NCI-H1417 treated with DMSO at 0.1 percent for 48 hours (cell line): ENCODE measurements around the gene CARMIL1.

ENCODE experiments used
- DNase-seq: peaks from one replicate; lab custom pipeline; 2025; lab: John Stamatoyannopoulos, UW

CARMIL1 gene

DNA sequence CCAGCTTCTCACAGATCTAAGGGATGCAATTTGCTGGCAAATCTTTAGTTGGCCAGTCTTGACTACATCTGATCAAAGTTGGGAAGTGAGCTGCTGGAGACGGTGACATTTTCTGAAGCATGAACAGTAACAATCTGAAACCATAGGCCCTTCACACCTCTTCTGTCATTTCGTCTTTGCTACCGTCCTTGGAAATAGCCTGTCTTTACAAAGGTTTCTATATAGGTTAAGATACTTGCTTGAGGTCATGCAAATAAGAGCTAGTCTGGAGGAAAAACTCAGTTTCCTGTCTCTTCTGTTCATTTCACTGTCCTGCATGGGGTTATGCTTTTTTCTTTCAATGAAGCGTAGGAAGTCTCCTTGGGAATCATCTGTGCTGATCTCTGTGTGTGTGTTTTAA, 55.6 kb downstream of the CARMIL1 start:
- no peak for DNase-seq

DNA sequence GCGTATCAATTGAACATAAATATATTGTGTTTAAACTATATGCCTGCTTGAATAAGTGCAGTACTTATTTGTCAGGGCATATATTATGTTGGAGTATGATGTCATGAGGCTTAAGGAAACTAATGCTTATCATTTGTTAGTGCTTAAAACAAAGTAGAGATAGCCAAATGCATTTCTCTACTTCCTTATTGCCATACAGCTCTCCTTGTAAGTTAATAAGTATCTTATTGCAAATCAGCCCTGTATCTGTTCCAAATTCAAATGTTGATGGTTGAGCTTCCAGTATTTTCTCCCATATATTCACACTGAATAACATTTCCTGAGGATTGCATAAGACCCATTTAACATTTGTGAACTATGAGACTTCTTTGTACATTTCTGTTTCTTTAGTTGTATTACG, 57.8 kb downstream of the CARMIL1 start:
- DNase-seq: no peak

DNA sequence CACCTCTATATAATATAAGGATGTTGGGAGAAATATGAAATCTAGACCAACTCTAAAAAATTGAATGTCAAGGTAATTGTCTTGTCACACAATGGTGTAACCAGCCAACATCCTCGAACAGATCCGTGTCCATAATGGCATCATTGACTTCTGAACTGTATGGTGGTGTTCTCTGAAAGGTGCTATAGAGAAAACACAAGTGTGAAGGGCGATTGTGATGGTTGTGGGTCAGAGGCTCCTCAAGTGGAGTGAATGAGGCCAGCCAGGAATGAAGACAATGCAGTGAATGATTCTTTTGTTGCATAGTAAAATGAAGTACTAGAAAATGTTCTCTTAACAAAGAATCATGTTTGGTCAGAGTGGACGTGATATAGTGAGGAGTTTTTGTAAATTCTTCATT, 58.3 kb downstream of the CARMIL1 start:
- DNase-seq: no peak

DNA sequence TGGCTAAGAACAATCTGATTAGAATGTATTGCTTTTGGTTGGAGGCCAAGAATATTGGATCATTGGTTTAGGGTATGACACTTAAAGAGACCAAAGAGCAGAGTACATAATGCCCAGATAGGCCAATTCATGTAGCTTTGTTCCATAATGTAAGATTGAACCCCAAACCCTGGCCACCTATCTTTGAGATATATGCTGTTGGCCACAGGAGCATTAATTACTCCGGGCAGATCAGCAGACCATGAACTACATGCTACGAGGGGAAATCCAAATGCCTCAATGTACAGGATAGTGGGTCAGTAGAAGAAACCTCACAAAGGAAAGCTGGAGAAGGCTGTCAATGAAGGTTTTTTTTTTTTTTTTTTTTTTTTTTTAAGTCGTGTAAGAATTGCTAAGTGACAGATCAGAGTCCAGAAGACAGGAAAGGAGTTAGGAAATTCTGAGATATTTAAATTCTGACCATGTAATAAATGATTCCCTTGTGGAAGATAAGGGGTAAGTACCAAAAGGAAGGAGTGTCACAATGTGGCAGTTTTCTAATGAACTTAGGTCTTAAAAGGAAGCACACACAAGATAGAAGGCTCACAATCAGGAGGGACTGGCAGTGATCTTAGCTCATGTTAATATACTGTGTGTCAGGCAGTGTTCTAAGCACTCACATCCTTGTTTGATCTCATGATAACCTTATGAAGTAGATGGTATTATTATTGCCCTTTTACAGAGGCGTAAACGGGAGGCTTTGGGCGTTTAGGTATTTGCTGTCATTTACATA, 61.4 kb downstream of the CARMIL1 start:
- DNase-seq: no peak

DNA sequence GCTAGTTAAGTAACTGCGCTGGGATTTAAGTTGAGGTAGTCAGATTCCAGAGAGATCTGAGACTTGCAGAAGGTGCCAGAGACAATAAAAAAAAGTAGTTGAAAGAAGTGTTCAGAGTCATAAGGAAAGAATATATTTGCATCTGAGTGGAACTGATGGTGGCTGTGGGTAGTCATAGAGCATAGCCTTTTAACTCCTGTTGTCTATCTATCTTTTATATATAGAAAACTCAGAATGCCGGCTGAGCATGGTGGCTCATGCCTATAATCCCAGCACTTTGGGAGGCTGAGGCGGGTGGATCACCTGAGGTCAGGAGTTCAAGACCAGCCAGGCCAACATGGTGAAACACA, 62.0 kb downstream of the CARMIL1 start:
- no peak for DNase-seq

DNA sequence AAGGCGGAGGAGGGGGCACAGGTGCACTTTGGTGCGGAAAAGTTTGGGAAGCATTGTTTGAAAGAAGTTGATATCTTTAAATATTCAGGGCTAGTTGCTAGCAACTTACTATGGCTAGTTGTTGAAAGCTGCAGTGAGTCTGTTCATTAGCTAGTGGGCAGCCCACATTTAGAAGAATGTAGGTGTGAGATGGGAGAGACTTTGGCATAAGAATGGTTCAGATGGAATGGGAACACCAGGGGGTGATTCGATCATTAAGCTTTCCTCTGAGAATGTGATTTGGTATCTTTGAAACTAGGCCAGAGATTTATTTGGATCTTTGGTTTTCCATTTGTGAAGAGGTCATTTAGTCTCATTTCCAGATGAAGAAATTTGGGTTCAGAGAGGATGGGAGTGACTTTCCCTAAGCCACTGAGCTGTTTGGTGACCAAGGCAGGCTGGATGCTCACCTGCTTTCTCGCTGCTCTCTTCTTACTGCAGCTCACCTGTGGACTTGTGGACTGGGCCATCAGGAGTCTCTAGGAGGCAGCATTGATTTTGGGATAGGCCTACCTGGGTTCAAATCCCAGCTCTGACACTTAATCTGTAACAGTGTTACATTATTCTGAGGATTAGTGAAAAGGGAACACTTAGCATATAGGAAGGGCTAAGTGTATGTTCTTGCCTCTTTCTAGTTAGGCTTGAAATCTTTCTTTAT, 62.9 kb downstream of the CARMIL1 start:
- no peak for DNase-seq

DNA sequence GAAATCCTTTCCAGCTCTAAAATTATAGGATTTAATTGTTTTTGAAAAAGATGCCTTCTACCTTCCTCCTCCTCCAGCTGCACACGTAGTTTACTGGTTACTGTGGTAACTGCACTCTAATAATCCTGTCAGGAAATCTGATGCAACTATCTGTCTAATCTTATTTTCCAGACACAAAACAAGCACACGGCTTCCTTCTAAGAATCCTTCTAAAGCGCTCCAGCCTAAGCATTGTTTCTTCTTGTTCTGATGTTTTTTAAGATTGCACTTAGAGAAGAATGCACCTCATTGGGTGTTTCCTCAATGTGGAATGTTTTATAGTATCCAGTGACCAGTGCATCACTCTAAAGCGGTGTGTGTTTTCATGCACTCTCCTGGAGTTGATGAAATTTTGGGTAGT, 63.6 kb downstream of the CARMIL1 start:
- DNase-seq: no peak

DNA sequence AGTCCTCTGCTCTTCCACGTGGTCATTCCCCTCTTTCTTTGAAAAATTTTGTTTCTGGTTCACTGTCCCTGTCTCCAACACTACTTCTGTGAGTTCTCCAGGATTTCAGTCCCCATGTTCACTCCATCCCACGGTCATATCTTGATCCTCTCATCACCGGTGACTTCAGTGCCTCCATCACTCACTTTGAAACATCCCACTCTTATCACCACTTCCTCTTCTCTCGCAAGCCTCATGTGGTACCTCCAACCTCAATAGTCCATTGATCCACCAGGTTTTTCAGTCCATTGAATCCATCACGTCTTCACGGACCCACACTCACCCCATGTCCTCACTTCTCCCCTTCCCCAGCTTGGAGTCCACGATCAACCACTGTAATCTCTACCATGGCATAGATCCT, 64.8 kb downstream of the CARMIL1 start:
- DNase-seq: no peak

DNA sequence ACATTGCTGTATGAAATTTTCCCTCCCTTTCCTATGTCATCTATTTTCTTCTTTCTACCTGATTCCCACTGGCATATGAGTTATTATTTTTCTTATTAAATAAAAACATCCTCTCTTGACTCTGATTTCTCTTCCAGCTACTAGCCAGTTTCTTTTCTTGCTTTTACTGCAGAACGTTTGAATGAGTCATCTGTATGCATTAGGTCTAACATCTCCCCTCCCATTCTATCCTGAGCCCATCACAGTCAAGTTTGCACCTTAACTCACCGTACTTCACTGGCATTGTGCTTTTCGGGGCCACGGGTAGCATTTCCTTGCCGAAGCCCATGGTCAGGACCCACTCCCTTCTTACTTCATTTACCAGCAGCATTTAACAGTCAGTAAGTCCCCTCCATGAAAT, 65.7 kb downstream of the CARMIL1 start:
- no peak for DNase-seq

DNA sequence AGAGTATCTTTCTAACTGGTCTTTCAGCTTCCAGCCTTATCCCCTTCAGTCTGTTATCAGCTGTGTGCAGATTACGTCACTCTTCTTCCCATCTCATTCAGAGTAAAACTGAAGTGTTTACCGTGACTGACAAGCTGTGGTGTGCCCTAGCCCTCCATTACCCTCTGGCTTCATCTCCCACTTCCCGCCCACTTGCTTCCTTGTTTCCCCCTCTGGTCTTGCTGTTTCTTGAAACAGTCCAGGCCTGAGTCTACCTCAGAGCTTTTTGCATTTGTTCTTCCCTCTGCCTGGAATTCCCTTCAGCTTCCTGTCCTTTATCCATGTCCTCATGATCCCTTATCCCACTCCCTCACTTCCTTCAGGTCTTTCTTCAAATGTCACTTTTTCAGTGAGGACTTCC, 66.9 kb downstream of the CARMIL1 start:
- DNase-seq: no peak

DNA sequence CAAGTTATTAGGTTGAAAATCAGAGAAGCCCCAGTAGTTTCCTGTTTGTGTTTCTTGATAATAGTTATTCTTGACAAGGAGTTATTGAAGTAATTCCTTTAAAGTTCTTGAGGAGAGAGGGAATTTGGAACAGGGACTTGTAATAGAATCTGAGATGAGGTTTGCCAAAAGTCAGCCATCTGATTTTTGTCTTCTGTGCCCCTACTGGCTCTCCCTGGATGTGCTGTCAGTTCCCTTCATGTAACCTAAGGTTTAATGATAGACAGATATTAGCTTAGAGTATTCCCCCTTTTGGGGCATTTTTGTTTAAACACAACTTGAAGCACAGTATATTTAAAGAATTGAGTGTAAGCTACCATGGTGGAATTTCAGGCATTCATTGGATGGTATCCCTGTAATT, 71.4 kb downstream of the CARMIL1 start:
- no peak for DNase-seq

DNA sequence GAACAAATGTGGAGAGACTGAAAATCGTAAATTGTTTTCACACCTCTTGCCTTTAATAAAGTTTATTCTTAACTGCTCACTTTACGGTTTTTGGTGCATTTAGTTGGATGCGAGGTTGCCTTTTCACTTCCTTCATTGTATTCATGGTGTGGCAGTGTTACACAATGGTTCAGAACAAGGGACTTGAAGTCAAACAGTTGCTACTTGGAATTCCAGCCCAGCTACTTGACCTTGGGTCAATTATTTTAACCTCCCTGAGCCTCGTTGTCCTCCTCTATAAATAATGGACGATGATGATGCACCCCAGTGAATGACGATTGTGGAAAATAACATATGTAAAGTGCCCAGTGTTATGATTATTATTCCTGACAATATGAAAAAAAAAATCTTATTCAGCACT, 72.3 kb downstream of the CARMIL1 start:
- DNase-seq: no peak

DNA sequence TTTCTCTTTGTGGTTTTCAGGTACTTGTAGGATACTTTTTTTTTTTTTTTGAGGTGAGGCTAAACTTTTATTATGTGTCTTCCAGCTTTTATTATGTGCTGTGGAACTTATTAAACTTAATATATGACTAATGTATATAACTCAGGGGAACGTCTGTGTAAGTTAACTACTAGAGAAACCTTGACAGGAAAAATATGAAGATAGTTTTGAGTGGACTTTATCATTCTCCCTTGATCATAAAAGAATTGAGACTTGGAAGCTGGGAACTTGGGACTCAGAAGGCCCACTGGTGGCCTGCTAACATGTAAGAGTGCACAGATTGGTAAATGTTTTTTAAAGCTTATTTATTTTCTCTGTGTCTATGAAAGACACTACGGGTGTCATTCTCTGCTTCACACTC, 73.1 kb downstream of the CARMIL1 start:
- no peak for DNase-seq

DNA sequence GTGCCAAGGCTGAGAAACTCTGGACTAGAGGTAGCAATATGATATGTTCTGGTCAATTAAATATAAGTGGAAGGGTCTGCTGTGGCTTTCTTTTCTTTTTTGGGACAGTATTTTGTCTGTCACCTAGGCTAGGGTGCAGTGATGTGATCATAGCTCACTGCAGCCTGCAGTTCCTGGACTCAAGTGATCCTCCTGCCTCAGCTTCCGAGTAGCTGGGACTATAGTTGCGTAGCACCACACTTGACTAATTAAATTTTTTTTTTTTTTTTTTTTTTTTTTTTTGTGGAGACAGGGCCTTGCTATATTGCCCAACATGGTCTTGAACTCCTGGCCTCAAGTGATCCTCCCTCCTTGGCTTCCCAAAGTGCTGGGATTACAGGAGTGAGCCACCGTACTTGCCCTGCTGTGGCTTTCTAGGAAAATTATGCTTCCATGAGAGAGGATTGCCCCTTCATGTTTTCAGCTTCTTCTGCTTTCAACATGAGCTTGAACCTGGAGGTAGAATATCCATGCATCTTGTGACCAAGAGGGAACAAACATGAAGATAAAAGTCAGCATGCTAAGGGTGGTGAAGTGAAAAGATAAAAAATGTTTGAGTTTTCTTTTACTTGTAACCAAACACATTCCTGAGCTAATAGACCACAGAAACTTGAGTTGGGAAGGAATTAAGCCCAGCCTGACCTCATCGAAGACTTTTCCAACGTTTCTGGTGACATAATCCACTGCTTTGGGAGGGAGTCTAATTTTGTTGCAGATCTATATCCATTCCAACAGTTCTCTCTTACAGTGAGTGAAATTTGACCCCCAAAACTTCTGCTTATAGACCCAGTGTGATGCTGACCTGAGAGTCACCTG, 75.1 kb downstream of the CARMIL1 start:
- no peak for DNase-seq

DNA sequence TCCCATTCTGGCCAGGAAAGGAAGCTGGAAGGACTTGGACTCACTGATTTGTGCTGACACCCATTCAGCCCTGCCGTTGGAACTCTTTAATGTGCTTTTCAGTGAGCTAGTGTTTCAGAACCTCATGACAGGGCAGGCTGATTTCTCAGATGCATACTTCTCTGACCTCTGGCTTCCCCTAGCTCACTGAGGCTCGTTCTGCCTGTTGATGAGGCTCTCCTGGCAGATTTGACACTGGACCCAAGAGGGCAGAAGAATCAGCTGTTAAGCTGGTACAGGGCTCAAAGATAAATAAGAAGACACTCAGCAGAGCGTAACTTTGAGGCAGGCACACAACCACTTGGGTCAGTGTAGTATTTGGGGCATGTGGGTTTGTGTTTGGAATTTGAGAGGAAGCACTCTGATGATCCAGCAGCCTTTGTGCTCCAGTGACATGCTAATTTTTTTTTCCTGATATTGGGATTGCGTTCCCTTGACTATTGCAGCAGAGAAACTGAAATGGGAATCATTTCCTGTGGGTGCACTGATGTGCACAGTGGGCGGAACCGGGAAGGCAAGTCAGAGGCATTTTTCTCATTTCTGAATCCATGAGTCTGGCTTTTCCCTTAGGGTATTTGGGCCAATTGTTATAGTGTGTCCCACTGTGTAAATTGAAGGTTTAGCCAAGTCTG, 80.2 kb downstream of the CARMIL1 start:
- no peak for DNase-seq

DNA sequence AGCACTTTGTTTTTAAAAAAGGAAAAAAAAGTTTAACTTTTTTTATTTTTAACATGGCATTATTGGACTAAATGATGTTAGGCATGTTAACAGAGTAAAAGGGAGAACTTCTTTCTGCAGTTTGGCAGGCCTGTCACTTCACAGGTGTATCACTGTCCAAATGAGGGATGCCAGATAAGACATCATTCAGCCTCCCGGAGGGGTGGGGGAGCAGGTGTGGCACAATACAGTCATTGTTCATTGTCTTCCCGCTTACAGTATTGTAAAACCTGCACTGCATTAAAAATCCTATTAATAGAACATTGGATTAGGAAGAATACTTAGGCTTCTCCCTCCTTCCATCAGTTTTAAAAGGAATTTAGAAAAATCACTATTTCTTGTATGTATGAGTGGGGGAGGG, 80.7 kb downstream of the CARMIL1 start:
- peak; percentile 15 for DNase-seq

DNA sequence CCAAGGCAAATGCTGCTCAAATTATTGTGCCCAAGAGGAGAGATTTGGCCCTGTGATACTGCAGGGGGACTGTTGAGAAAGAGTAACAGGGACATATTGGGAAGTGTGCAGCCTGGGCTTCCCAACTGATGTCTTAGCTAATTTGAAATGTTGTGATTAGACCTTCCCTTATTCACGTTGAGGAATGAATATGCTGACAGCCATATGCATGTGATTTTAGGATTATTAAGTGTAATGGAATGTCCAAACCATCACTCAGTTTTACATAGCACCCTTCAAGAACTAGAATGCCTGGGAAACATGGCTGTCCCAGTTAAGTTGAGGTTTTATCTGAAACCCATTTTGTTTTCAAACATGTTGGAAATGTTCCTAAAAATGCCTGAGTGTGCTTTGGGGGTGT, 81.4 kb downstream of the CARMIL1 start:
- no peak for DNase-seq

DNA sequence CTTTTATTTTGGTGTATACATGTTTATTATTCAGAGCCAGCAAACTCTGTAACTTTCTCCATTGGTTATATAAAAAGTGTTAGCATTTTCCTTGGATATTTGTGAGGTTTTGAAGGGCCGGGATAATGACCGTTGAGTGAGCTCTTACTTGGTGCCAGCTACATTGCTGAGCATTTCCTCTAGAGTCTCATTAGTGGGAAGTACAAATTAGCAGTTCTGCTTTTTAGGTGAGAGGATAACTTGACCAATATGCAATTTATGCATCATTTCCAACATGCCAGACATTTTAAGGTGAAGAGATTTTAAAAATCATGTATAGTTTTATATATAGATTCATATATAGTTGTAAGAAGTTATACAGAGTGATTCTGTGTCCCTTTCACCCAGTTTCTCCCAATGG, 84.3 kb downstream of the CARMIL1 start:
- DNase-seq: no peak

DNA sequence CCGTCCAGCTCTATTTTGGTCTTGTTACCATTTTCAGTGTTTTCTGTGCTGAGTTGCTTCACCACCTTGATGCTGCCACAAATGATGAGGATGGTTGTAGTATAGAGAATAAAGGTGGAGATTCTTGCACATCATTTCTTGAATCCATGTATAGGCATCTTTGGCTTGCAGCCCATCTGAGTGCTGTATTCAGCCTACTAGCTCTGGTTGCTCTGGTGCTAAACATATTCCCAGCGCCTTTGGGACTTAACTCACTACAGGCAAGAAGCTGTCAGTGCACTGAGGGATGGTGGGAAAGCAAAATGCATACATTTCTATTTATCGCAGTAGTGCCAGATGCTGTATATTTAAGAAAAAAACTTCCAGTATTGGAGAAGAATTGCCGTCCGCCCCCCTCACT, 86.0 kb downstream of the CARMIL1 start:
- DNase-seq: no peak

DNA sequence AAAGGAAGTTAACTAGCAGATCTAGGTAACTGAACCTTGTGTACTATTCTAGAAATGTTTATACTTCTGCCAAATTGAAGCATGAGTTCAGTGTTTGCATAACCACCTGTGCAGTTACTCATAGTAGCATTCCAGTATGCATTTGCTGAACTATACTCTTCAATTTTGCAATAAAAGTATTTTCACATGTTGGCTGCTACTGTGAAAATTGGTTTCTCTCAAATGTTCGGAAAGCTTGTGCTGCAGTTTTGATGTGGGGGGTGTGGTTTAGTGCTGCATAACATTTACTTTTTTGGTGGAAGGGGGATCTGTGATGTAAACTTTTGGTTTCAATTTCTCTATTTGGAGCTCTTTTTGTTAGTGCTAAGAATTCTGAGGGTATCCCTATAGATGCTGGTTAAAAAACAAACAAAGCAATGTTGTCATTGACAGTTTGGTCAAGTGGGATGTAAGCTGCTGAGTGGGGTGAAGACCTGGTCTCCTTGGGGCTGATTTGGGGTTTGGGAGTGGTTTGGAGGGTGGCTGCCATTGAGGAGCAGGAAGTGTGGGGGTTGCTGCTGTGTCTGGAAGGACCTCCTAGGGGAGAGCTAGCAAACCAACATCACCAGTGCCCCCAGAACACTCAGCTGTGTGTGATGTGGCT, 87.8 kb downstream of the CARMIL1 start:
- DNase-seq: no peak

DNA sequence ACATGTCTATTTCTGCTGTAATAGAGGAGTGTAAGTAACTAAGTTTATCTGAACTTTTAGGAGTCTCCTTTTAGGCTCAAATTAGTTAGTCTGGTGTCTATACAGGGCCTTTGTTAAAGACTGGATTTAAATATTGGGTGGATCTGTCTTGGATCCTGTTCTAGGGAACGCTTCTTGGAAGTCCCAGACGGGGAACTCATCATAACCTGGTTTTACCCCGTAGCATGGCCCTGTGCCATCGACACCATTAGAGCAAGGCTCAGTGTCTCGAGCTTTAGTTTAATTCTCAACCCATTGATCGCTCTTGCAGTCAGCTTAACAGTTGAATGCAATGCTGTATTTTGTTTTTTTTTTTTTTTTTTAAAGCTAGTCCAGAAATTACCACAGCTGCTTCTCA, 89.9 kb downstream of the CARMIL1 start:
- no peak for DNase-seq
